Measurements from ENCODE around the gene TMEM252. TPM values are rescaled to one million over a fixed set of nuclear protein-coding genes. Genes with fewer than 3 reads are reported as not detected.

Gene TMEM252
- total RNA-seq, 1 experiment from 2014 or later, result not detected

DNA sequence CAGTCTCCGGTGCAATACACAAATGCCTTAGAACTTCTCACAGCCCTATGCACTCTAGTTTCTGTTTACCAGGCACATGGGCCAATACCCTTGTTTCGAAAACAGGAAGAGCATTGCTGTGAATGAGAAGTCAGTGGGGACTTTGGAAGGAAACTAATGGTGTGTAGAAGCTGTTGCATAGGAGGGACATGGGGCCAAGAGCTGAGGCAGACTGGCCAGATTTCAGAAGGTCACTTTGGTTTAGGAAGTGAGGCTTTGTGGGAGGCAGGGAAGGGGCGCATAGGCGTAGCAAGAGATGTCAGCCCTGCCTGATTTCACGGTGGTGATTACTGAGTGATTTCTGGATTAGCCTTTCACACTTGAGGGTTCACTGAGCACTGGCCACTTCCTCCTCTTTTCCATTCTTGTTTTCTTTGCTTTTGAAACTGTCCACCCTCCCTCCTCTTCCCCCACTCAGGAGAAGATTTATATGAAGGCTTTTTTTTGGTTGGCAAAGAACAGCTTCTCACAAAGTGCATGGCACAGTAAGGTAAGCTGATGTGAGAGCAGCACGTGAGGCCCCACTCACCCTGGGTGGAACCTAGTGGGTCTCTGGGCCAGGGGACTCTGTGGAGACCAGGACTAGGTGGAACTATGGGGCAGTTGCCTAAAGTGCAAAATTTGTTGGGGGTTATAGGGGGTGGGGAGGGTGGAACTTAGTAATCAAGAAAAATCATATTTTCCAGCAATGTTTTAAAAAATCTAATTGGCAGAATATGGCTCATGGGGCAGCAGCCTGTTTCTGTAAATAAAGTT, 6.1 kb upstream of the TMEM252 start:
- in situ Hi-C loops (cut with HindIII; ENCODE audit: low sequenced_read_pairs), result no loop called here
- DNase-seq (ENCODE audit: low spot score), result no peak

- no peak for DNase-seq (ENCODE audit: low spot score)
- in situ Hi-C loops (cut with HindIII; ENCODE audit: low sequenced_read_pairs), result no loop called here
Measured at GRCh38 chr9:68545033-68545705, 4.5 kb upstream of the TMEM252 start.

- in situ Hi-C loops (cut with HindIII; ENCODE audit: low sequenced_read_pairs), result no loop called here
- no peak for DNase-seq (ENCODE audit: low spot score)
Measured at GRCh38 chr9:68541568-68541967, 885 bp upstream of the TMEM252 start.

- in situ Hi-C loops (cut with HindIII; ENCODE audit: low sequenced_read_pairs), result no loop called here
Measured at GRCh38 chr9:68538200-68538599, 2.5 kb downstream of the TMEM252 start.

GRCh38 chr9:68537616-68537880, 3.1 kb downstream of the TMEM252 start:
- DNase-seq (ENCODE audit: low spot score), result no peak
- in situ Hi-C loops (cut with HindIII; ENCODE audit: low sequenced_read_pairs), result no loop called here

More at GRCh38 chr9:68538200-68538599, 2.5 kb downstream of the TMEM252 start:
- no peak for DNase-seq (ENCODE audit: low spot score)

GRCh38 chr9:68536876-68537615, 3.6 kb downstream of the TMEM252 start:
- in situ Hi-C loops (cut with HindIII; ENCODE audit: low sequenced_read_pairs), result no loop called here
- DNase-seq (ENCODE audit: low spot score), result no peak

DNA sequence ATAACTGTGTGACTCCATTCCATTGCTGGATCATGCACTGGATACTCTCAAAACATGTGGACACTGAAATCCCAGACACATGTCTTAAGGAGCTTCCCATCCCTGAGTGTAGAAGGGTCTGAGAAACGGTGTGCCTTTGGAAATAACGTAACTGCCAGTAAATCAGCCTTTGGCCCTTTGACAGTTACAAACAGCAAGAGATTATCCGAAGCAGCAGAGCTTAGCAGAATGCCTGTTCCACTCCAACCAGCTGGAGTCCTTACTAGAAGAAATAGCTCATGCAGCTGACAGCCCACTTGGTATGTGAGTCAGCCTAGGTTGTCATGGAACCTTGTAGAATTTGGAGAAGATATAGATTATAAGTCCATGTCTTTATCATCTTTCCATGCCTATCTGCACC, 7.0 kb downstream of the TMEM252 start:
- in situ Hi-C loops (cut with HindIII; ENCODE audit: low sequenced_read_pairs), result no loop called here
- peak; percentile 40 for DNase-seq (ENCODE audit: low spot score)

- no peak for DNase-seq (ENCODE audit: low spot score)
- in situ Hi-C loops (cut with HindIII; ENCODE audit: low sequenced_read_pairs), result no loop called here
Measured at GRCh38 chr9:68532131-68532530, 8.6 kb downstream of the TMEM252 start.

GRCh38 chr9:68530618-68531017, 10.1 kb downstream of the TMEM252 start:
- in situ Hi-C loops (cut with HindIII; ENCODE audit: low sequenced_read_pairs), result no loop called here
- no peak for DNase-seq (ENCODE audit: low spot score)

- in situ Hi-C loops (cut with HindIII; ENCODE audit: low sequenced_read_pairs), result no loop called here
- no peak for DNase-seq (ENCODE audit: low spot score)
Measured at GRCh38 chr9:68523367-68523936, 17.2 kb downstream of the TMEM252 start.

- in situ Hi-C loops (cut with HindIII; ENCODE audit: low sequenced_read_pairs), result no loop called here
- no peak for DNase-seq (ENCODE audit: low spot score)
Measured at GRCh38 chr9:68522954-68523353, 17.7 kb downstream of the TMEM252 start.

GRCh38 chr9:68522131-68522530, 18.6 kb downstream of the TMEM252 start:
- in situ Hi-C loops (cut with HindIII; ENCODE audit: low sequenced_read_pairs), result no loop called here
- no peak for DNase-seq (ENCODE audit: low spot score)

GRCh38 chr9:68515326-68516017, 25.2 kb downstream of the TMEM252 start:
- in situ Hi-C loops (cut with HindIII; ENCODE audit: low sequenced_read_pairs), result no loop called here

DNA sequence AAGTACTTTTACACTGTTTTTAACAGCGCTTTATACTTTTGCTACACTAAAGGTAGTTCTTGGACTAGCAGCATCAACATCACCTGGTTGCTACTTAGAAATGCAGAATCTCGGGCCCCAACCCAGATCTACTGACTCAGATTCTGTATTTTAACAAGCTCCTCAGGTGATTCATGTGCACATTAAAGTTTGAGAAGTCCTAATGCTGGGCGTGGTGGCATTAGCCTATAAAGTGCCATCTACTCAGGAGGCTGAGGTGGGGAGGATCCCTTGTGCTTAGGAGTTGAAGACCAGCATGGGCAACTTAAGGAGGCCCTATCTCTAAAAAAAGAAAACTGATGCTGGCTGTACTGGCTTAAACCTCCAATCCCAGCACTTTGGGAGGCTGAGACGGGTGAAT, 26.7 kb downstream of the TMEM252 start:
- DNase-seq (ENCODE audit: low spot score), result no peak
- in situ Hi-C loops (cut with HindIII; ENCODE audit: low sequenced_read_pairs), result no loop called here

More at GRCh38 chr9:68515326-68516017, 25.2 kb downstream of the TMEM252 start:
- no peak for DNase-seq (ENCODE audit: low spot score)

DNA sequence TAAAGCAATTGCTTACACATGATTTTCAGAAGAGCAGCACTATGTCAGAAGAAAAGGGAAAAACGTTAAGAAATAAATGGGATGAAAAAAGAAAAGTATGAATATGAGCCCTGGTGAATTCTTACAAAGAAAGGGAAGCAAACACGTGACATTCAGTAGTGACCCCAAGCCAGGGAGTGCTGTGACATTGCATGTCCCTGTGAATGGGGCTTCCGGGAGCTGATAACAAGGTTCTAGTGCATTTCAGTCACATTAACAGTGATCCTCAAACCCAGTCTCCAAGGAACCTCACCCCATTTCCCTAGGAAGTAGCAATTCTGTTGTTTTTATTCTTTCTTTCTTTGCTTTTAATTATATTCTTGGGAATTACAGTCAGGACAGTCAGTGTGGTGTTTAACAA, 27.3 kb downstream of the TMEM252 start:
- no peak for DNase-seq (ENCODE audit: low spot score)
- in situ Hi-C loops (cut with HindIII; ENCODE audit: low sequenced_read_pairs), result no loop called here

GRCh38 chr9:68509689-68510088, 31.0 kb downstream of the TMEM252 start:
- in situ Hi-C loops (cut with HindIII; ENCODE audit: low sequenced_read_pairs), result no loop called here

DNA sequence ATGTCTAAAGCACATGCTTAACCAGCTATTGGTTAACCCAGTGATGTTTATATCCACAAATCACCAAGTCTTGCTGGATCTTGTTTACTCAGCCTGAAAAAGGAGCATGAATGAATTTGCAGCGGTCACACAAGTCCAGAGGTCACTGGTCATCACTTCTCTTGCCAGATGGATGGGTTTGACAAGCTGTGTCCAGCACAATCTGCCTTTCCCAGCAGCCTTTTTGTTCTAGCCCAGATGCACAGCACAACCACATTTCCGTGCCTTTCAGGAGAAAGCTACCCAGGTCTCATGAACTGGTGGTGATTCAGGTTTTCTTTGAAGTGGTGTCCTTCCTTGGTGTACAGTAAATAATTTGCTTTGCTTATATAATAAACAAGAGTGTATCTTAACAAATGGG, 32.1 kb downstream of the TMEM252 start:
- in situ Hi-C loops (cut with HindIII; ENCODE audit: low sequenced_read_pairs), result no loop called here
- no peak for DNase-seq (ENCODE audit: low spot score)

More at GRCh38 chr9:68509689-68510088, 31.0 kb downstream of the TMEM252 start:
- no peak for DNase-seq (ENCODE audit: low spot score)

DNA sequence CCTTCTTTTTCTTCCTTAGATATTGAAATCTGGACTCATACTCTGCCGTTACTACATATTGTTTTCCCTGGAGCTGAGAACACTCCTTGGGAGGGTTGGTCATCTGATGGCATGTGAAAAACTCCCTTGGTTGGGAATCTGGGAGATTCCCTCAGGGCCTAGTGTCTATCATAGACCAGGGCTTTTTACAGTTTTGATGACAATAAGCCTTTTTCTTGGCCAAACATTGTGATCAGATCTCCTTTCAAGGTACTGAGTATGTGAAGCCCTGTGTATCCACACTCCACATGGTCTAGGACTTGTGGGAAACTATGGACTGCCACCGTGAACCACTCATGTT, 32.9 kb downstream of the TMEM252 start:
- in situ Hi-C loops (cut with HindIII; ENCODE audit: low sequenced_read_pairs), result no loop called here
- DNase-seq (ENCODE audit: low spot score), result no peak

DNA sequence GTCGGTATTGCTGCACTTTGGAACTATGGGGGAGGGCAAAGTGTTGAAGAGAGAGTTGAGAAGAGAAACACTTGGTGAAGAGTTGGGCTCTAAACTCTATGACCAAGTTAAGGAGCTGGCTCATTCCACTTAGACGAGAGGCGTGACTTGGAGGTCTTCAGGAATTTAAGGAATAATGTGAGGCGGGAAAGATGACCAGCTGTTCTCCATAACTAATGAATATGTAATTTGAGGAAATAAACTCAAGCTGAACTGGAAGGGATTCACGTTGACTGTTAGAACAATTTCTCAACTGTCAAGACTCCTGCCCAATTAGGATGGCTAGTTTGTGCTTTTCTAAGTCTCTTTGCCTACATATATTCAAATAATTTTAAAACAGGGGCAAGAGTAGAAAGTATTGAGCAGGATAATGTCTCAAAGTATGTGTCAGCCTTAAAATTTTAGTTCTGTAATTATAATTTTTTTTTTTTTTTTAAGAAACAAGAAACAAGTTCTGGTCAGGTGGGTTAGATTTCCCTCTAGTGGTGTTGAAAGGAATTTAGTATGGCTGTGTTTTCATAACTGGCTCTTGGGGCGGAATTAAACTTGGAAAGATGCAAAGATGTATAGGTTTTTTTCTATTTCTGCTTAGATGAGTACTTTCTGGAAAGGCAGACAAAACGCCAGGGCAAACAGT, 33.4 kb downstream of the TMEM252 start:
- in situ Hi-C loops (cut with HindIII; ENCODE audit: low sequenced_read_pairs), result no loop called here
- DNase-seq (ENCODE audit: low spot score), result peak; percentile 68

Measured in G401 (cell line).